H9 (cell line): ENCODE results near the gene UBE2D2. TPM values are rescaled to one million over a fixed set of nuclear protein-coding genes. Genes with fewer than 3 reads are reported as not detected.

Experiments
- DNase-seq: peaks from one replicate; pipeline ENCODE4 v3.0.0-alpha.2; 2017
- H2AFZ ChIP-seq: one replicate; pipeline ENCODE4 v1.6.1; 2013; ENCODE audit warnings: mild to moderate bottlenecking, low read length, control low read depth, moderate library complexity
- H2AK5ac ChIP-seq: 2 replicates; pipeline ENCODE4 v1.6.1; 2013; ENCODE audit warnings: low read length, control low read depth, mixed read lengths; ENCODE audit not compliant: insufficient read length
- H2BK120ac ChIP-seq: one replicate; pipeline ENCODE4 v1.6.1; 2013; ENCODE audit warnings: low read depth, mild to moderate bottlenecking, low read length, control low read depth, inconsistent platforms; ENCODE audit not compliant: poor library complexity, severe bottlenecking
- H2BK12ac ChIP-seq: 2 replicates; pipeline ENCODE4 v1.6.1; 2013; ENCODE audit warnings: low read length, control low read depth, mixed read lengths, low read depth; ENCODE audit not compliant: insufficient read length
- H2BK15ac ChIP-seq: 2 replicates; pipeline ENCODE4 v1.6.1; 2013; ENCODE audit warnings: low read depth, low read length, control low read depth
- H2BK20ac ChIP-seq: one replicate; pipeline ENCODE4 v1.6.1; 2013; ENCODE audit warnings: low read depth, mild to moderate bottlenecking, low read length, control low read depth, inconsistent platforms; ENCODE audit not compliant: poor library complexity, severe bottlenecking
- H2BK5ac ChIP-seq: 2 replicates; pipeline ENCODE4 v1.6.1; 2013; ENCODE audit warnings: low read length, control low read depth, mixed read lengths; ENCODE audit not compliant: insufficient read length
- H3K14ac ChIP-seq: 2 replicates; pipeline ENCODE4 v1.6.1; 2013; ENCODE audit warnings: low read length, control low read depth; ENCODE audit not compliant: insufficient read depth
- H3K18ac ChIP-seq: 2 replicates; pipeline ENCODE4 v1.6.1; 2013; ENCODE audit warnings: low read depth, mild to moderate bottlenecking, mixed read lengths, low read length, control low read depth; ENCODE audit not compliant: insufficient read length
- H3K23ac ChIP-seq: 2 replicates; pipeline ENCODE4 v1.6.1; 2013; ENCODE audit warnings: low read length, control low read depth, mixed read lengths, low read depth; ENCODE audit not compliant: insufficient read length
- H3K23me2 ChIP-seq: 2 replicates; pipeline ENCODE4 v1.6.1; 2013; ENCODE audit warnings: low read depth, mild to moderate bottlenecking, mixed read lengths, low read length, control low read depth; ENCODE audit not compliant: insufficient read length, poor library complexity, severe bottlenecking
- H3K27ac ChIP-seq: 2 replicates; pipeline ENCODE4 v1.5.1; 2013; ENCODE audit warnings: low read length, control low read depth, mixed read lengths, low read depth; ENCODE audit not compliant: insufficient read length
- H3K27me3 ChIP-seq: 2 replicates; pipeline ENCODE4 v1.6.1; 2013; ENCODE audit warnings: low read length, control low read depth, inconsistent platforms; ENCODE audit not compliant: insufficient read depth
- H3K4ac ChIP-seq: 2 replicates; pipeline ENCODE4 v1.6.1; 2013; ENCODE audit warnings: low read depth, mild to moderate bottlenecking, control low read depth, inconsistent platforms, low read length, moderate library complexity
- H3K4me1 ChIP-seq: 2 replicates; pipeline ENCODE4 v1.6.1; 2013; ENCODE audit warnings: low read length, control low read depth, inconsistent platforms; ENCODE audit not compliant: insufficient read depth
- H3K4me2 ChIP-seq: 2 replicates; pipeline ENCODE4 v1.6.1; 2013; ENCODE audit warnings: low read length, control low read depth, mixed read lengths; ENCODE audit not compliant: insufficient read length, insufficient read depth
- H3K56ac ChIP-seq: 2 replicates; pipeline ENCODE4 v1.6.1; 2013; ENCODE audit warnings: low read depth, mild to moderate bottlenecking, mixed read lengths, low read length, control low read depth; ENCODE audit not compliant: insufficient read length
- H3K79me1 ChIP-seq: 2 replicates; pipeline ENCODE4 v1.6.1; 2013; ENCODE audit warnings: low read depth, mild to moderate bottlenecking, moderate library complexity, low read length, control low read depth, inconsistent platforms; ENCODE audit not compliant: insufficient read depth, poor library complexity, severe bottlenecking
- H3K79me2 ChIP-seq: 2 replicates; pipeline ENCODE4 v1.6.1; 2013; ENCODE audit warnings: low read length, control low read depth, inconsistent platforms; ENCODE audit not compliant: insufficient read depth
- H3K9ac ChIP-seq: 2 replicates; pipeline ENCODE4 v1.6.1; 2013; ENCODE audit warnings: low read length, control low read depth, mixed read lengths; ENCODE audit not compliant: insufficient read length; ENCODE audit errors: extremely low read depth
- H3K9me3 ChIP-seq: one replicate; pipeline ENCODE4 v1.6.1; 2013; ENCODE audit warnings: low read depth, low read length, inconsistent platforms; ENCODE audit not compliant: control insufficient read depth
- H3T11ph ChIP-seq: one replicate; pipeline ENCODE4 v1.6.1; 2013; ENCODE audit warnings: mild to moderate bottlenecking, low read length, control low read depth, inconsistent platforms
- H4K20me1 ChIP-seq: one replicate; pipeline ENCODE4 v1.6.1; 2013; ENCODE audit not compliant: control insufficient read depth, insufficient read length, insufficient read depth
- H4K5ac ChIP-seq: 2 replicates; pipeline ENCODE4 v1.6.1; 2013; ENCODE audit warnings: low read depth, mild to moderate bottlenecking, mixed read lengths, low read length, control low read depth; ENCODE audit not compliant: insufficient read length
- H4K8ac ChIP-seq: replicated peaks from 2 replicates; pipeline ENCODE4 v1.6.1; 2013; ENCODE audit warnings: low read length, control low read depth, mixed read lengths, low read depth; ENCODE audit not compliant: insufficient read length
- H4K91ac ChIP-seq: 2 replicates; pipeline ENCODE4 v1.6.1; 2013; ENCODE audit warnings: low read depth, mild to moderate bottlenecking, moderate library complexity, mixed read lengths, low read length, control low read depth; ENCODE audit not compliant: insufficient read length
- H3K27ac Mint-ChIP-seq, 3 experiments: 2 replicates in 2 of 3; 3 replicates in 1 of 3; pipeline ENCODE4 v1.8.0; 2020 to 2021; ENCODE audit warnings: mixed read lengths in 3 of 3, mild to moderate bottlenecking in 1 of 3, moderate library complexity in 1 of 3
- H3K27me3 Mint-ChIP-seq: 2 replicates; pipeline ENCODE4 v1.8.0; 2021; ENCODE audit warnings: low read depth, mild to moderate bottlenecking, moderate library complexity, mixed read lengths
- H3K36me3 Mint-ChIP-seq, 3 experiments: 2 replicates in 2 of 3; 3 replicates in 1 of 3; pipeline ENCODE4 v1.8.0; 2020 to 2021; ENCODE audit warnings: low read depth in 3 of 3, mixed read lengths in 3 of 3; ENCODE audit not compliant: insufficient read depth in 1 of 3
- H3K4me1 Mint-ChIP-seq, 2 experiments: 2 replicates each; pipeline ENCODE4 v1.8.0; 2020; ENCODE audit warnings: mixed read lengths in 2 of 2
- H3K4me3 Mint-ChIP-seq, 2 experiments: 2 replicates in 1 of 2; 3 replicates in 1 of 2; pipeline ENCODE4 v1.8.0; 2020 to 2021; ENCODE audit warnings: mild to moderate bottlenecking in 2 of 2, mixed read lengths in 2 of 2, moderate library complexity in 1 of 2
- H3K9me3 Mint-ChIP-seq, 2 experiments: 2 replicates in 1 of 2; 3 replicates in 1 of 2; pipeline ENCODE4 v1.8.0; 2020; ENCODE audit warnings: mild to moderate bottlenecking in 2 of 2, mixed read lengths in 2 of 2, moderate library complexity in 1 of 2
- WGBS: extraction: QIAGEN DNeasy Blood & Tissue Kit; methylation state at CpG from one replicate; pipeline ENCODE4 v1.1.7; 2013; ENCODE audit warnings: missing lambda C conversion rate, low lambda C conversion rate, mixed read lengths; ENCODE audit not compliant: insufficient read length; ENCODE audit errors: extremely low coverage; 5-methylcytosine and 5-hydroxymethylcytosine counted together
- total RNA-seq: library from RNA; stranded (reverse); gene quantifications from 2 replicates; pipeline ENCODE4 v1.2.1, GENCODE V29; 2021
- TF ChIP-seq, protein P1 (sequence below): fragments of 200-600 bp; sonication (generic); conservative IDR thresholded peaks from 3 replicates; pipeline ENCODE4 v1.8.0; 2021; ENCODE audit warnings: antibody characterized with exemption, mild to moderate bottlenecking

Gene UBE2D2
- total RNA-seq, 1 experiment from 2014 or later = 236 TPM

DNA sequence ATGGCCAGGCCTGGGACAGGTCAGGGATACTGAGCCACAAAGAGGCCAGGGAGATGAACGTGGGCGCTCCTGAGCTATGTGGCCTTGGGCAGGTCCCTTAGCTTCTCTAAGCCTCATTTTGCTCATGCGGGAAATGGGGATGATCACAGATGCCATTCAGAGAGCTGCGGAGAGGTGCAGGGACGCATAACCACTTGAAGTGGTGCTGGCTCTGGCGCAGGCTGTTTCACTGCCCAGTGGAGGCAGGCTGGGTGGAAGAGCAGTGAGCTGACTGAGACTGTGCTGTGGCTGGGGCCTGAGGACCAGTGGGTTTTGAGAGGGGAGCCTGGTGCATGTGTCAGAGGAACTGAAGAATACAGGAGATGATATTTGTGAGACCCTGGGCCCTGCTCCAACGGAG is 105.4 kb downstream of the UBE2D2 start:
- H3K4me1 Mint-ChIP-seq = peaks cover 46 to 56% of the 10 kb centered on the region in 2 experiments

More for the DNA sequence above, 105.4 kb downstream of the UBE2D2 start:
- H3K4me2 ChIP-seq = no peak overlapping the region
- no peak overlapping the region for H3K18ac ChIP-seq
- H4K91ac ChIP-seq = no peak overlapping the region
- no peak overlapping the region for H3K56ac ChIP-seq
- no peak for DNase-seq
- no peaks in the 10 kb centered on the region for H4K20me1 ChIP-seq
- H3K23ac ChIP-seq = no peak overlapping the region
- Mint-ChIP-seq H3K27me3 (no peaks in the 10 kb centered on the region), H3K4me3 (no peak overlapping the region), H3K9me3 (no peaks in the 10 kb centered on the region), H3K27ac (peak overlapping the region in 2 of 3 experiments; percentile 71 to 83; a peak in 3 of 7 replicates), H3K36me3 (peaks cover 0 to 17% (median 2%) of the 10 kb centered on the region in 3 experiments; a peak in 4 of 7 replicates)
- H3K14ac ChIP-seq = no peak overlapping the region; the same call in 1 of the 2 replicates
- peaks cover 4% of the 10 kb centered on the region for H3K79me1 ChIP-seq
- no peak overlapping the region for H4K5ac ChIP-seq
- TF ChIP-seq, protein P1, sequence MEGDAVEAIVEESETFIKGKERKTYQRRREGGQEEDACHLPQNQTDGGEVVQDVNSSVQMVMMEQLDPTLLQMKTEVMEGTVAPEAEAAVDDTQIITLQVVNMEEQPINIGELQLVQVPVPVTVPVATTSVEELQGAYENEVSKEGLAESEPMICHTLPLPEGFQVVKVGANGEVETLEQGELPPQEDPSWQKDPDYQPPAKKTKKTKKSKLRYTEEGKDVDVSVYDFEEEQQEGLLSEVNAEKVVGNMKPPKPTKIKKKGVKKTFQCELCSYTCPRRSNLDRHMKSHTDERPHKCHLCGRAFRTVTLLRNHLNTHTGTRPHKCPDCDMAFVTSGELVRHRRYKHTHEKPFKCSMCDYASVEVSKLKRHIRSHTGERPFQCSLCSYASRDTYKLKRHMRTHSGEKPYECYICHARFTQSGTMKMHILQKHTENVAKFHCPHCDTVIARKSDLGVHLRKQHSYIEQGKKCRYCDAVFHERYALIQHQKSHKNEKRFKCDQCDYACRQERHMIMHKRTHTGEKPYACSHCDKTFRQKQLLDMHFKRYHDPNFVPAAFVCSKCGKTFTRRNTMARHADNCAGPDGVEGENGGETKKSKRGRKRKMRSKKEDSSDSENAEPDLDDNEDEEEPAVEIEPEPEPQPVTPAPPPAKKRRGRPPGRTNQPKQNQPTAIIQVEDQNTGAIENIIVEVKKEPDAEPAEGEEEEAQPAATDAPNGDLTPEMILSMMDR = no peak
- no peak overlapping the region for H2BK15ac ChIP-seq
- H3K27ac ChIP-seq = no peak overlapping the region
- no peak overlapping the region for H3K9ac ChIP-seq
- no peak overlapping the region for H2AFZ ChIP-seq
- H3K23me2 ChIP-seq = no peaks in the 10 kb centered on the region
- peaks cover 47% of the 10 kb centered on the region; the same call in 1 of the 2 replicates for H3K79me2 ChIP-seq
- H3K27me3 ChIP-seq = no peaks in the 10 kb centered on the region
- H2BK20ac ChIP-seq = no peak overlapping the region
- H3T11ph ChIP-seq = no peak overlapping the region
- no peak overlapping the region for H2AK5ac ChIP-seq
- H3K4ac ChIP-seq = no peak overlapping the region
- H2BK12ac ChIP-seq = no peak overlapping the region
- no CpG with 5 or more reads among the region's 7 CpGs for WGBS
- no peak overlapping the region for H2BK5ac ChIP-seq
- peaks cover 21% of the 10 kb centered on the region; the same call in 1 of the 2 replicates for H3K4me1 ChIP-seq
- no peak overlapping the region for H4K8ac ChIP-seq
- no peaks in the 10 kb centered on the region for H3K9me3 ChIP-seq
- H2BK120ac ChIP-seq = no peak overlapping the region
